HEK293 (cell line): ENCODE data around the gene TMEM167A.

ENCODE experiments used
- GLI4 ChIP-seq: fragments of 450-650 bp; formaldehyde crosslinking; IDR thresholded peaks from 2 replicates; pipeline ENCODE4 v1.5.1; 2016; ENCODE audit warnings: missing biosample characterization, missing genetic modification characterization
- KLF10 ChIP-seq: fragments of 450-650 bp; IDR thresholded peaks from 2 replicates; pipeline ENCODE4 v1.5.1; 2018; ENCODE audit warnings: missing biosample characterization, mild to moderate bottlenecking, missing genetic modification characterization
- MYNN ChIP-seq: fragments of 450-650 bp; formaldehyde crosslinking; IDR thresholded peaks from 2 replicates; pipeline ENCODE4 v1.5.1; 2016; ENCODE audit warnings: missing biosample characterization, missing genetic modification characterization, borderline replicate concordance
- SALL2 ChIP-seq: fragments of 450-650 bp; formaldehyde crosslinking; IDR thresholded peaks from 2 replicates; pipeline ENCODE4 v1.5.0; 2017; ENCODE audit warnings: missing biosample characterization, mild to moderate bottlenecking, missing genetic modification characterization, borderline replicate concordance
- WT1 ChIP-seq: fragments of 450-650 bp; formaldehyde crosslinking; IDR thresholded peaks from 2 replicates; pipeline ENCODE4 v1.5.1; 2016; ENCODE audit warnings: missing biosample characterization, missing genetic modification characterization
- ZBTB17 ChIP-seq: fragments of 450-650 bp; formaldehyde crosslinking; IDR thresholded peaks from 2 replicates; pipeline ENCODE4 v1.5.1; 2016; ENCODE audit warnings: missing biosample characterization, missing genetic modification characterization
- ZNF133 ChIP-seq: fragments of 450-650 bp; formaldehyde crosslinking; IDR thresholded peaks from 2 replicates; pipeline ENCODE4 v1.5.1; 2016; ENCODE audit warnings: missing biosample characterization, missing genetic modification characterization
- ZNF169 ChIP-seq: fragments of 450-650 bp; formaldehyde crosslinking; IDR thresholded peaks from 2 replicates; pipeline ENCODE4 v1.5.1; 2016; ENCODE audit warnings: missing biosample characterization, missing genetic modification characterization
- ZNF175 ChIP-seq: fragments of 450-650 bp; formaldehyde crosslinking; IDR thresholded peaks from 2 replicates; pipeline ENCODE4 v1.5.1; 2016; ENCODE audit warnings: missing biosample characterization, missing genetic modification characterization
- ZNF184 ChIP-seq: fragments of 450-650 bp; IDR thresholded peaks from 2 replicates; pipeline ENCODE4 v1.5.1; 2018; ENCODE audit warnings: missing biosample characterization, mild to moderate bottlenecking, missing genetic modification characterization
- ZNF335 ChIP-seq: fragments of 450-650 bp; formaldehyde crosslinking; conservative IDR thresholded peaks from 2 replicates; pipeline ENCODE4 v1.5.1; 2016; ENCODE audit warnings: missing biosample characterization, missing genetic modification characterization
- ZNF501 ChIP-seq: fragments of 450-650 bp; formaldehyde crosslinking; IDR thresholded peaks from 2 replicates; pipeline ENCODE4 v1.5.1; 2016; ENCODE audit warnings: missing biosample characterization, missing genetic modification characterization
- ZNF558 ChIP-seq: fragments of 450-650 bp; formaldehyde crosslinking; IDR thresholded peaks from 2 replicates; pipeline ENCODE4 v1.5.1; 2016; ENCODE audit warnings: missing biosample characterization, missing genetic modification characterization
- ZNF654 ChIP-seq: fragments of 450-650 bp; formaldehyde crosslinking; IDR thresholded peaks from 2 replicates; pipeline ENCODE4 v1.5.1; 2016; ENCODE audit warnings: low read depth, missing biosample characterization, missing genetic modification characterization
- ZNF701 ChIP-seq: fragments of 450-650 bp; formaldehyde crosslinking; IDR thresholded peaks from 2 replicates; pipeline ENCODE4 v1.5.1; 2016; ENCODE audit warnings: missing biosample characterization, missing genetic modification characterization
- ZNF777 ChIP-seq: fragments of 450-650 bp; formaldehyde crosslinking; IDR thresholded peaks from 2 replicates; pipeline ENCODE4 v1.5.1; 2017; ENCODE audit warnings: missing biosample characterization, missing genetic modification characterization, borderline replicate concordance
- TF ChIP-seq, protein P1 (sequence below): fragments of 450-650 bp; formaldehyde crosslinking; IDR thresholded peaks from 2 replicates; pipeline ENCODE4 v1.5.1; 2016; ENCODE audit warnings: missing biosample characterization, missing genetic modification characterization
- TF ChIP-seq, protein P2 (sequence below): fragments of 450-650 bp; formaldehyde crosslinking; IDR thresholded peaks from 2 replicates; pipeline ENCODE4 v1.5.1; 2016; ENCODE audit warnings: missing biosample characterization, missing genetic modification characterization, low read depth
- TF ChIP-seq, protein P3 (sequence below): fragments of 450-650 bp; formaldehyde crosslinking; IDR thresholded peaks from 2 replicates; pipeline ENCODE4 v1.5.1; 2016; ENCODE audit warnings: missing biosample characterization, missing genetic modification characterization
- TF ChIP-seq, protein P4 (sequence below): fragments of 450-650 bp; formaldehyde crosslinking; IDR thresholded peaks from 2 replicates; pipeline ENCODE4 v1.5.1; 2016; ENCODE audit warnings: missing biosample characterization, missing genetic modification characterization, borderline replicate concordance
- TF ChIP-seq, protein P5 (sequence below): fragments of 450-650 bp; IDR thresholded peaks from 2 replicates; pipeline ENCODE4 v1.5.1; 2018; ENCODE audit warnings: missing biosample characterization, mild to moderate bottlenecking, missing genetic modification characterization
- TF ChIP-seq, protein P6 (sequence below): fragments of 450-650 bp; formaldehyde crosslinking; IDR thresholded peaks from 2 replicates; pipeline ENCODE4 v1.5.1; 2016; ENCODE audit warnings: missing biosample characterization, missing genetic modification characterization, borderline replicate concordance
- TF ChIP-seq, protein P7 (sequence below): fragments of 450-650 bp; formaldehyde crosslinking; IDR thresholded peaks from 2 replicates; pipeline ENCODE4 v1.5.1; 2017; ENCODE audit warnings: missing biosample characterization, missing genetic modification characterization

The TMEM167A gene

DNA sequence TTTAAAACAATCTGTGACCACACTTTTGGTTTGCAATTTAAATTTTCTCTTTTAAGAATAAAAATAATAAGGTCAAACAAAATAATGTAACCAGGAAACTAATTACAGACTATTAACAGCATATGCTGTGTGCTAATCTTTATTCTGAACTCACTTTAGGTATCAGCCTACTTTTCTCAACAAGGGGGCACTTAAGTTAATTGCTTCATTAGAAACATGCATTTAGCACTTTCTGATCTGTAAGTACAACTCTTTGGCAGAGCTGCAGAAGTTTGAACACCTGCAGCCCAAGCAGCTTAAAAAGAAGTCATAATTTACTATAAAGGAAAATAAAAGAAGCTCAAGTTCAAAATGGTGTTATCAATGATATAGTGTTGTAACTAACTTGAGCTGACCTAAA lies 21.8 kb upstream of the TMEM167A start (continued):
- TF ChIP-seq WT1 (tag by site-specific recombination) (peak; percentile 38; the same call in 1 of the 2 replicates), ZNF184 (tag by site-specific recombination) (no peak), ZBTB17 (peak; percentile 26; the same call in 1 of the 2 replicates), KLF10 (tag by site-specific recombination) (0 out of 2 replicates have a peak, but pooled peaks have one; percentile 21), ZNF777 (no peak), MYNN (tag by site-specific recombination) (no peak), ZNF169 (tag by site-specific recombination) (no peak), SALL2 (tag by site-specific recombination) (no peak), ZNF501 (no peak), ZNF558 (tag by site-specific recombination) (no peak; the same call in 1 of the 2 replicates), ZNF133 (tag by site-specific recombination) (no peak), ZNF701 (tag by site-specific recombination) (no peak), ZNF175 (tag by site-specific recombination) (no peak), GLI4 (tag by site-specific recombination) (no peak), ZNF654 (tag by site-specific recombination) (no peak), ZNF335 (tag by site-specific recombination) (no peak)
- TF ChIP-seq, protein P1, sequence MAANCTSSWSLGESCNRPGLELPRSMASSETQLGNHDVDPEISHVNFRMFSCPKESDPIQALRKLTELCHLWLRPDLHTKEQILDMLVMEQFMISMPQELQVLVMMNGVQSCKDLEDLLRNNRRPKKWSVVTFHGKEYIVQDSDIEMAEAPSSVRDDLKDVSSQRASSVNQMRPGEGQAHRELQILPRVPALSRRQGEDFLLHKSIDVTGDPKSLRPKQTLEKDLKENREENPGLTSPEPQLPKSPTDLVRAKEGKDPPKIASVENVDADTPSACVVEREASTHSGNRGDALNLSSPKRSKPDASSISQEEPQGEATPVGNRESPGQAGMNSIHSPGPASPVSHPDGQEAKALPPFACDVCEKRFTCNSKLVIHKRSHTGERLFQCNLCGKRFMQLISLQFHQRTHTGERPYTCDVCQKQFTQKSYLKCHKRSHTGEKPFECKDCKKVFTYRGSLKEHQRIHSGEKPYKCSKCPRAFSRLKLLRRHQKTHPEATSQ (tag by site-specific recombination) = no peak
- TF ChIP-seq, protein P2, sequence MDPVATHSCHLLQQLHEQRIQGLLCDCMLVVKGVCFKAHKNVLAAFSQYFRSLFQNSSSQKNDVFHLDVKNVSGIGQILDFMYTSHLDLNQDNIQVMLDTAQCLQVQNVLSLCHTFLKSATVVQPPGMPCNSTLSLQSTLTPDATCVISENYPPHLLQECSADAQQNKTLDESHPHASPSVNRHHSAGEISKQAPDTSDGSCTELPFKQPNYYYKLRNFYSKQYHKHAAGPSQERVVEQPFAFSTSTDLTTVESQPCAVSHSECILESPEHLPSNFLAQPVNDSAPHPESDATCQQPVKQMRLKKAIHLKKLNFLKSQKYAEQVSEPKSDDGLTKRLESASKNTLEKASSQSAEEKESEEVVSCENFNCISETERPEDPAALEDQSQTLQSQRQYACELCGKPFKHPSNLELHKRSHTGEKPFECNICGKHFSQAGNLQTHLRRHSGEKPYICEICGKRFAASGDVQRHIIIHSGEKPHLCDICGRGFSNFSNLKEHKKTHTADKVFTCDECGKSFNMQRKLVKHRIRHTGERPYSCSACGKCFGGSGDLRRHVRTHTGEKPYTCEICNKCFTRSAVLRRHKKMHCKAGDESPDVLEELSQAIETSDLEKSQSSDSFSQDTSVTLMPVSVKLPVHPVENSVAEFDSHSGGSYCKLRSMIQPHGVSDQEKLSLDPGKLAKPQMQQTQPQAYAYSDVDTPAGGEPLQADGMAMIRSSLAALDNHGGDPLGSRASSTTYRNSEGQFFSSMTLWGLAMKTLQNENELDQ (tag by site-specific recombination) = no peak
- TF ChIP-seq, protein P3, sequence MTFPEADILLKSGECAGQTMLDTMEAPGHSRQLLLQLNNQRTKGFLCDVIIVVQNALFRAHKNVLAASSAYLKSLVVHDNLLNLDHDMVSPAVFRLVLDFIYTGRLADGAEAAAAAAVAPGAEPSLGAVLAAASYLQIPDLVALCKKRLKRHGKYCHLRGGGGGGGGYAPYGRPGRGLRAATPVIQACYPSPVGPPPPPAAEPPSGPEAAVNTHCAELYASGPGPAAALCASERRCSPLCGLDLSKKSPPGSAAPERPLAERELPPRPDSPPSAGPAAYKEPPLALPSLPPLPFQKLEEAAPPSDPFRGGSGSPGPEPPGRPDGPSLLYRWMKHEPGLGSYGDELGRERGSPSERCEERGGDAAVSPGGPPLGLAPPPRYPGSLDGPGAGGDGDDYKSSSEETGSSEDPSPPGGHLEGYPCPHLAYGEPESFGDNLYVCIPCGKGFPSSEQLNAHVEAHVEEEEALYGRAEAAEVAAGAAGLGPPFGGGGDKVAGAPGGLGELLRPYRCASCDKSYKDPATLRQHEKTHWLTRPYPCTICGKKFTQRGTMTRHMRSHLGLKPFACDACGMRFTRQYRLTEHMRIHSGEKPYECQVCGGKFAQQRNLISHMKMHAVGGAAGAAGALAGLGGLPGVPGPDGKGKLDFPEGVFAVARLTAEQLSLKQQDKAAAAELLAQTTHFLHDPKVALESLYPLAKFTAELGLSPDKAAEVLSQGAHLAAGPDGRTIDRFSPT (tag by site-specific recombination) = no peak
- TF ChIP-seq, protein P4, sequence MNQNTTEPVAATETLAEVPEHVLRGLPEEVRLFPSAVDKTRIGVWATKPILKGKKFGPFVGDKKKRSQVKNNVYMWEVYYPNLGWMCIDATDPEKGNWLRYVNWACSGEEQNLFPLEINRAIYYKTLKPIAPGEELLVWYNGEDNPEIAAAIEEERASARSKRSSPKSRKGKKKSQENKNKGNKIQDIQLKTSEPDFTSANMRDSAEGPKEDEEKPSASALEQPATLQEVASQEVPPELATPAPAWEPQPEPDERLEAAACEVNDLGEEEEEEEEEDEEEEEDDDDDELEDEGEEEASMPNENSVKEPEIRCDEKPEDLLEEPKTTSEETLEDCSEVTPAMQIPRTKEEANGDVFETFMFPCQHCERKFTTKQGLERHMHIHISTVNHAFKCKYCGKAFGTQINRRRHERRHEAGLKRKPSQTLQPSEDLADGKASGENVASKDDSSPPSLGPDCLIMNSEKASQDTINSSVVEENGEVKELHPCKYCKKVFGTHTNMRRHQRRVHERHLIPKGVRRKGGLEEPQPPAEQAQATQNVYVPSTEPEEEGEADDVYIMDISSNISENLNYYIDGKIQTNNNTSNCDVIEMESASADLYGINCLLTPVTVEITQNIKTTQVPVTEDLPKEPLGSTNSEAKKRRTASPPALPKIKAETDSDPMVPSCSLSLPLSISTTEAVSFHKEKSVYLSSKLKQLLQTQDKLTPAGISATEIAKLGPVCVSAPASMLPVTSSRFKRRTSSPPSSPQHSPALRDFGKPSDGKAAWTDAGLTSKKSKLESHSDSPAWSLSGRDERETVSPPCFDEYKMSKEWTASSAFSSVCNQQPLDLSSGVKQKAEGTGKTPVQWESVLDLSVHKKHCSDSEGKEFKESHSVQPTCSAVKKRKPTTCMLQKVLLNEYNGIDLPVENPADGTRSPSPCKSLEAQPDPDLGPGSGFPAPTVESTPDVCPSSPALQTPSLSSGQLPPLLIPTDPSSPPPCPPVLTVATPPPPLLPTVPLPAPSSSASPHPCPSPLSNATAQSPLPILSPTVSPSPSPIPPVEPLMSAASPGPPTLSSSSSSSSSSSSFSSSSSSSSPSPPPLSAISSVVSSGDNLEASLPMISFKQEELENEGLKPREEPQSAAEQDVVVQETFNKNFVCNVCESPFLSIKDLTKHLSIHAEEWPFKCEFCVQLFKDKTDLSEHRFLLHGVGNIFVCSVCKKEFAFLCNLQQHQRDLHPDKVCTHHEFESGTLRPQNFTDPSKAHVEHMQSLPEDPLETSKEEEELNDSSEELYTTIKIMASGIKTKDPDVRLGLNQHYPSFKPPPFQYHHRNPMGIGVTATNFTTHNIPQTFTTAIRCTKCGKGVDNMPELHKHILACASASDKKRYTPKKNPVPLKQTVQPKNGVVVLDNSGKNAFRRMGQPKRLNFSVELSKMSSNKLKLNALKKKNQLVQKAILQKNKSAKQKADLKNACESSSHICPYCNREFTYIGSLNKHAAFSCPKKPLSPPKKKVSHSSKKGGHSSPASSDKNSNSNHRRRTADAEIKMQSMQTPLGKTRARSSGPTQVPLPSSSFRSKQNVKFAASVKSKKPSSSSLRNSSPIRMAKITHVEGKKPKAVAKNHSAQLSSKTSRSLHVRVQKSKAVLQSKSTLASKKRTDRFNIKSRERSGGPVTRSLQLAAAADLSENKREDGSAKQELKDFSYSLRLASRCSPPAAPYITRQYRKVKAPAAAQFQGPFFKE (tag by site-specific recombination) = no peak
- TF ChIP-seq, protein P5, sequence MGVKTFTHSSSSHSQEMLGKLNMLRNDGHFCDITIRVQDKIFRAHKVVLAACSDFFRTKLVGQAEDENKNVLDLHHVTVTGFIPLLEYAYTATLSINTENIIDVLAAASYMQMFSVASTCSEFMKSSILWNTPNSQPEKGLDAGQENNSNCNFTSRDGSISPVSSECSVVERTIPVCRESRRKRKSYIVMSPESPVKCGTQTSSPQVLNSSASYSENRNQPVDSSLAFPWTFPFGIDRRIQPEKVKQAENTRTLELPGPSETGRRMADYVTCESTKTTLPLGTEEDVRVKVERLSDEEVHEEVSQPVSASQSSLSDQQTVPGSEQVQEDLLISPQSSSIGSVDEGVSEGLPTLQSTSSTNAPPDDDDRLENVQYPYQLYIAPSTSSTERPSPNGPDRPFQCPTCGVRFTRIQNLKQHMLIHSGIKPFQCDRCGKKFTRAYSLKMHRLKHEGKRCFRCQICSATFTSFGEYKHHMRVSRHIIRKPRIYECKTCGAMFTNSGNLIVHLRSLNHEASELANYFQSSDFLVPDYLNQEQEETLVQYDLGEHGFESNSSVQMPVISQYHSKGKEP (tag by site-specific recombination) = peak; percentile 92
- TF ChIP-seq, protein P6, sequence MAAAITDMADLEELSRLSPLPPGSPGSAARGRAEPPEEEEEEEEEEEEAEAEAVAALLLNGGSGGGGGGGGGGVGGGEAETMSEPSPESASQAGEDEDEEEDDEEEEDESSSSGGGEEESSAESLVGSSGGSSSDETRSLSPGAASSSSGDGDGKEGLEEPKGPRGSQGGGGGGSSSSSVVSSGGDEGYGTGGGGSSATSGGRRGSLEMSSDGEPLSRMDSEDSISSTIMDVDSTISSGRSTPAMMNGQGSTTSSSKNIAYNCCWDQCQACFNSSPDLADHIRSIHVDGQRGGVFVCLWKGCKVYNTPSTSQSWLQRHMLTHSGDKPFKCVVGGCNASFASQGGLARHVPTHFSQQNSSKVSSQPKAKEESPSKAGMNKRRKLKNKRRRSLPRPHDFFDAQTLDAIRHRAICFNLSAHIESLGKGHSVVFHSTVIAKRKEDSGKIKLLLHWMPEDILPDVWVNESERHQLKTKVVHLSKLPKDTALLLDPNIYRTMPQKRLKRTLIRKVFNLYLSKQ = no peak
- TF ChIP-seq, protein P7, sequence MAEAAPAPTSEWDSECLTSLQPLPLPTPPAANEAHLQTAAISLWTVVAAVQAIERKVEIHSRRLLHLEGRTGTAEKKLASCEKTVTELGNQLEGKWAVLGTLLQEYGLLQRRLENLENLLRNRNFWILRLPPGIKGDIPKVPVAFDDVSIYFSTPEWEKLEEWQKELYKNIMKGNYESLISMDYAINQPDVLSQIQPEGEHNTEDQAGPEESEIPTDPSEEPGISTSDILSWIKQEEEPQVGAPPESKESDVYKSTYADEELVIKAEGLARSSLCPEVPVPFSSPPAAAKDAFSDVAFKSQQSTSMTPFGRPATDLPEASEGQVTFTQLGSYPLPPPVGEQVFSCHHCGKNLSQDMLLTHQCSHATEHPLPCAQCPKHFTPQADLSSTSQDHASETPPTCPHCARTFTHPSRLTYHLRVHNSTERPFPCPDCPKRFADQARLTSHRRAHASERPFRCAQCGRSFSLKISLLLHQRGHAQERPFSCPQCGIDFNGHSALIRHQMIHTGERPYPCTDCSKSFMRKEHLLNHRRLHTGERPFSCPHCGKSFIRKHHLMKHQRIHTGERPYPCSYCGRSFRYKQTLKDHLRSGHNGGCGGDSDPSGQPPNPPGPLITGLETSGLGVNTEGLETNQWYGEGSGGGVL = no peak
